A673 (cell line): ENCODE data around the gene NAA30. TPM values are rescaled to one million over a fixed set of nuclear protein-coding genes. Genes with fewer than 3 reads are reported as not detected.
A peak's percentile ranks its signal among the peaks of the same experiment; 100 is the strongest.
"Not testable (repeated sequence)": the region's sequence is repeated elsewhere in the genome, so short reads cannot be mapped to it uniquely, and the experiment has no call there.

Experiments used
- Bru-seq: library from RNA; stranded (reverse); fragments of 400-500 nt; gene quantifications from one replicate; lab custom pipeline; 2021; lab: Mats Ljungman, UMichigan
- BruChase-seq, 2 experiments: library from RNA; stranded (reverse); fragments of 400-500 nt; gene quantifications; one replicate each; lab custom pipeline; 2021; lab: Mats Ljungman, UMichigan
- BruUV-seq: library from RNA; stranded (reverse); fragments of 400-500 nt; replicated peaks from 2 replicates; lab custom pipeline; 2021; lab: Mats Ljungman, UMichigan
- CTCF ChIA-PET: fragments of 300-600 bp; sonication (Branson Sonifier 250); formaldehyde crosslinking; loops from one replicate; lab custom pipeline; 2022; ENCODE audit warnings: antibody characterized with exemption; lab: Charles Lee
- POLR2A ChIA-PET: fragments of 300-600 bp; sonication (Branson Sonifier 250); formaldehyde crosslinking; loops from one replicate; lab custom pipeline; 2022; ENCODE audit warnings: antibody characterized with exemption; ENCODE audit not compliant: low non-redundant PET; lab: Charles Lee
- DNase-seq: peaks from one replicate; pipeline ENCODE4 v3.0.0-alpha.2; 2015; ENCODE audit warnings: low spot score
- H3K27ac ChIP-seq: fragments of 200-600 bp; sonication (generic); 2 replicates; pipeline ENCODE4 v1.5.1; 2016; ENCODE audit warnings: mixed run types, low read depth, mild to moderate bottlenecking, mixed read lengths, antibody characterized with exemption, low read length; ENCODE audit not compliant: poor library complexity, severe bottlenecking
- H3K27me3 ChIP-seq: fragments of 200-600 bp; sonication (generic); replicated peaks from 2 replicates; pipeline ENCODE4 v1.6.1; 2017; ENCODE audit warnings: mixed run types, low read depth, mild to moderate bottlenecking, mixed read lengths, antibody characterized with exemption, low read length; ENCODE audit not compliant: insufficient read depth, poor library complexity
- H3K36me3 ChIP-seq: fragments of 200-600 bp; sonication (generic); 2 replicates; pipeline ENCODE4 v1.6.1; 2016; ENCODE audit warnings: mixed run types, mild to moderate bottlenecking, mixed read lengths, antibody characterized with exemption, low read length; ENCODE audit not compliant: insufficient read depth, poor library complexity, severe bottlenecking
- H3K4me1 ChIP-seq: fragments of 200-600 bp; sonication (generic); 2 replicates; pipeline ENCODE4 v1.6.1; 2017; ENCODE audit warnings: mixed run types, mild to moderate bottlenecking, mixed read lengths, antibody characterized with exemption, low read length; ENCODE audit not compliant: insufficient read depth, poor library complexity, severe bottlenecking
- H3K4me3 ChIP-seq: fragments of 200-600 bp; sonication (generic); 2 replicates; pipeline ENCODE4 v1.5.1; 2016; ENCODE audit warnings: low read depth, mixed run types, mild to moderate bottlenecking, mixed read lengths, low read length; ENCODE audit not compliant: poor library complexity, severe bottlenecking
- H3K9me3 ChIP-seq: fragments of 200-600 bp; sonication (generic); 2 replicates; pipeline ENCODE4 v1.6.1; 2016; ENCODE audit warnings: mixed run types, low read depth, mild to moderate bottlenecking, mixed read lengths, antibody characterized with exemption, low read length; ENCODE audit not compliant: poor library complexity, severe bottlenecking
- CTCF ChIP-seq: fragments of 300-800, 200-600 bp; sonication (generic); conservative IDR thresholded peaks from 2 replicates; pipeline ENCODE4 v1.5.1; 2017; ENCODE audit warnings: low read depth, mild to moderate bottlenecking, antibody characterized with exemption, low read length, moderate library complexity, mixed read lengths
- EZH2 ChIP-seq: fragments of 200-600 bp; sonication (generic); IDR thresholded peaks from 2 replicates; pipeline ENCODE4 v1.6.1; 2017; ENCODE audit warnings: borderline replicate concordance, low read depth, mild to moderate bottlenecking, mixed read lengths, antibody characterized with exemption, low read length; ENCODE audit not compliant: poor library complexity, severe bottlenecking
- intact Hi-C: fragments of 100-400 bp; cut with micrococcal nuclease; formaldehyde crosslinking; loops from one replicate; pipeline ENCODE4 v1.10.0; 2022; ENCODE audit not compliant: unreplicated experiment
- long read RNA-seq: library from polyadenylated mRNA; stranded (forward); transcript quantifications from one replicate; pipeline ENCODE4 v2.0.0, GENCODE V29; 2022
- total RNA-seq: library from RNA; stranded (reverse); gene quantifications from 2 replicates; pipeline ENCODE4 v1.2.3, GENCODE V29; 2021

The NAA30 gene
- total RNA-seq (26.5 and 34.3 TPM in 2 replicates), Bru-seq, nascent RNA (percentile 90 among the genes with signal in this experiment), BruChase-seq, experiment 1, labeled RNA remaining after a 2-hour chase (percentile 95 among the genes with signal in this experiment), BruChase-seq, experiment 2, labeled RNA remaining after a 6-hour chase (percentile 84 among the genes with signal in this experiment)
- long read RNA-seq, full-length matches to known transcripts = 119 of 139 reads
- long read RNA-seq, partial matches to known transcripts = 14 of 139 reads
- long read RNA-seq, other reads (novel, unspliced or antisense) = 6 of 139 reads

GRCh38 chr14:57390037-57390805 is at the start of gene NAA30:
TSS of gene NAA30 (plus strand) at chr14:57390586. CDS start at chr14:57390958, 372 bp downstream.
- H3K36me3 ChIP-seq = peaks cover 19% of the 10 kb centered on the region
- H3K4me3 ChIP-seq = peak within 1 kb of the TSS; percentile 87
- intact Hi-C loops = no loop called here
- H3K9me3 ChIP-seq = no peaks in the 10 kb centered on the region
- DNase-seq = peak; percentile 97
- peak within 1 kb of the TSS; percentile 87 for H3K27ac ChIP-seq
- TSS peak; percentile 94 for BruUV-seq
- ChIA-PET CTCF (interaction anchor here (0.7 kb wide), 1 partner anchor 12 kb away, joined by 3 read pairs; no protein-coding TSS in a partner anchor), POLR2A (no interaction called here)
- H3K4me1 ChIP-seq = peaks cover 15% of the 10 kb centered on the region
- no peaks in the 10 kb centered on the region for H3K27me3 ChIP-seq
- TF ChIP-seq EZH2 (no peak), CTCF (no peak)

- CTCF ChIA-PET, H3K27ac ChIP-seq, H3K9me3 ChIP-seq, intact Hi-C loops, H3K4me1 ChIP-seq, POLR2A ChIA-PET, H3K36me3 ChIP-seq, H3K27me3 ChIP-seq, BruUV-seq: not testable (repeated sequence)
- H3K4me3 ChIP-seq = peak overlapping the region; percentile 28
- peak; percentile 24 for DNase-seq
These were observed 46.7 kb upstream of the NAA30 start for GRCh38 chr14:57343545-57344297.

DNA sequence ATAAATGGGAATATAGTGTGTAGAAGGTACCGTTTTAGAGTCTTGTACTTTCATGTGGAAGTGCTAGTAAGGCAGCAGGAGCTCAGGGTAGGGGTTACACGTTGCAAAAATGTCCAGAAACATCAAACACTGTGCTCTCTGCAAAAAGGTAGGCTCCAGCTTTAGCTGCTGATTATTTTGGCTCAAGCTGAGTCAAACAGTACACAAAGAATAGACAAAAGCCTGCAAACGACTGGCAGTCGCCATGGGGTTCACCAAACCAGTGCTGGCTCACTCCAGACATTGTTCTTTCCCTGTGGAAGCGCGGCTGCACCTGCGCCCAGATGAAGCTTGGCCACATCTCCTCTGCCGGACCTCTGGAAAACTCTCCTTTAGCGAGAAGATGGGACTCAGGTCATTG is 45.3 kb upstream of the NAA30 start:
- Histone ChIP-seq H3K4me1 (no peaks in the 10 kb centered on the region), H3K4me3 (no peak overlapping the region), H3K9me3 (no peaks in the 10 kb centered on the region), H3K36me3 (no peaks in the 10 kb centered on the region), H3K27me3 (no peaks in the 10 kb centered on the region), H3K27ac (no peak overlapping the region)
- intact Hi-C loops = no loop called here
- CTCF ChIA-PET = no interaction called here
- no peak for TF ChIP-seq EZH2
- no peak for TF ChIP-seq CTCF
- no TSS peak for BruUV-seq
- POLR2A ChIA-PET = no interaction called here
- DNase-seq = no peak
